ENCODE data around the gene TCEA3.
A peak's percentile ranks its signal among the peaks of the same experiment; 100 is the strongest.

The TCEA3 gene

GRCh38 chr1:23368562-23369334, 55.8 kb downstream of the TCEA3 start:
- Mint-ChIP-seq H3K4me3 (peak overlapping the region; percentile 98), H3K36me3 (ENCODE audit: low read depth) (peaks cover 50% of the 10 kb centered on the region), H3K9me3 (no peaks in the 10 kb centered on the region), H3K4me1 (ENCODE audit: low read depth) (peaks cover 40% of the 10 kb centered on the region), H3K27ac (peak overlapping the region; percentile 95), H3K27me3 (peaks cover 2% of the 10 kb centered on the region)
- intact Hi-C loops (cut with micrococcal nuclease), result loop anchor here (1.0 to 2.0 kb wide), 2 partner anchors 24 to 34 kb away; partner anchors contain the start of gene HNRNPR

GRCh38 chr1:23367791-23368561, 56.6 kb downstream of the TCEA3 start:
- peak overlapping the region; percentile 98 for H3K4me3 Mint-ChIP-seq
- peak overlapping the region; percentile 95 for H3K27ac Mint-ChIP-seq
- peaks cover 57% of the 10 kb centered on the region for H3K36me3 Mint-ChIP-seq (ENCODE audit: low read depth)
- peaks cover 5% of the 10 kb centered on the region for H3K9me3 Mint-ChIP-seq
- H3K27me3 Mint-ChIP-seq, result peaks cover 2% of the 10 kb centered on the region
- intact Hi-C loops (cut with micrococcal nuclease), result loop anchor here (1.0 to 2.0 kb wide), 2 partner anchors 24 to 35 kb away; partner anchors contain the start of gene HNRNPR
- peaks cover 40% of the 10 kb centered on the region for H3K4me1 Mint-ChIP-seq (ENCODE audit: low read depth)

GRCh38 chr1:23367451-23367790, 57.1 kb downstream of the TCEA3 start:
- Mint-ChIP-seq H3K4me3 (peak overlapping the region; percentile 98), H3K27ac (peak overlapping the region; percentile 95), H3K4me1 (ENCODE audit: low read depth) (peaks cover 40% of the 10 kb centered on the region), H3K36me3 (ENCODE audit: low read depth) (peaks cover 63% of the 10 kb centered on the region), H3K27me3 (peaks cover 2% of the 10 kb centered on the region), H3K9me3 (peaks cover 11% of the 10 kb centered on the region)
- intact Hi-C loops (cut with micrococcal nuclease), result no loop called here

- Mint-ChIP-seq H3K4me1 (ENCODE audit: low read depth) (peaks cover 33% of the 10 kb centered on the region), H3K27ac (no peak overlapping the region)
- intact Hi-C loops (cut with micrococcal nuclease), result no loop called here
Measured at GRCh38 chr1:23366598-23366997, 58.0 kb downstream of the TCEA3 start.

GRCh38 chr1:23366146-23366545, 58.4 kb downstream of the TCEA3 start:
- Mint-ChIP-seq H3K36me3 (ENCODE audit: low read depth) (peaks cover 70% of the 10 kb centered on the region), H3K27ac (no peak overlapping the region), H3K9me3 (peaks cover 24% of the 10 kb centered on the region), H3K27me3 (peaks cover 2% of the 10 kb centered on the region), H3K4me1 (ENCODE audit: low read depth) (peaks cover 31% of the 10 kb centered on the region), H3K4me3 (no peak overlapping the region)
- intact Hi-C loops (cut with micrococcal nuclease), result no loop called here

More at GRCh38 chr1:23366598-23366997, 58.0 kb downstream of the TCEA3 start:
- H3K36me3 Mint-ChIP-seq (ENCODE audit: low read depth), result peaks cover 66% of the 10 kb centered on the region
- H3K9me3 Mint-ChIP-seq, result peaks cover 19% of the 10 kb centered on the region
- peaks cover 2% of the 10 kb centered on the region for H3K27me3 Mint-ChIP-seq
- H3K4me3 Mint-ChIP-seq, result no peak overlapping the region

- Mint-ChIP-seq H3K9me3 (peaks cover 50% of the 10 kb centered on the region), H3K4me1 (ENCODE audit: low read depth) (peaks cover 5% of the 10 kb centered on the region), H3K27ac (no peak overlapping the region), H3K4me3 (no peak overlapping the region), H3K36me3 (ENCODE audit: low read depth) (peaks cover 76% of the 10 kb centered on the region), H3K27me3 (no peaks in the 10 kb centered on the region)
- intact Hi-C loops (cut with micrococcal nuclease), result no loop called here
Measured at GRCh38 chr1:23362218-23362713, 62.3 kb downstream of the TCEA3 start.

GRCh38 chr1:23358310-23358875, 66.2 kb downstream of the TCEA3 start:
- no peaks in the 10 kb centered on the region for H3K4me1 Mint-ChIP-seq (ENCODE audit: low read depth)
- peaks cover 49% of the 10 kb centered on the region for H3K9me3 Mint-ChIP-seq
- no peak overlapping the region for H3K4me3 Mint-ChIP-seq
- no peak overlapping the region for H3K27ac Mint-ChIP-seq
- intact Hi-C loops (cut with micrococcal nuclease), result no loop called here
- H3K27me3 Mint-ChIP-seq, result peaks cover 2% of the 10 kb centered on the region
- H3K36me3 Mint-ChIP-seq (ENCODE audit: low read depth), result peaks cover 43% of the 10 kb centered on the region

GRCh38 chr1:23357138-23357908, 67.2 kb downstream of the TCEA3 start:
- intact Hi-C loops (cut with micrococcal nuclease), result no loop called here
- peaks cover 3% of the 10 kb centered on the region for H3K27me3 Mint-ChIP-seq
- peaks cover 38% of the 10 kb centered on the region for H3K9me3 Mint-ChIP-seq
- no peak overlapping the region for H3K27ac Mint-ChIP-seq
- H3K4me1 Mint-ChIP-seq (ENCODE audit: low read depth), result no peaks in the 10 kb centered on the region
- H3K36me3 Mint-ChIP-seq (ENCODE audit: low read depth), result peaks cover 32% of the 10 kb centered on the region
- H3K4me3 Mint-ChIP-seq, result no peak overlapping the region

- H3K4me3 Mint-ChIP-seq, result no peak overlapping the region
- H3K27me3 Mint-ChIP-seq, result peaks cover 3% of the 10 kb centered on the region
- no peak overlapping the region for H3K27ac Mint-ChIP-seq
- peaks cover 25% of the 10 kb centered on the region for H3K36me3 Mint-ChIP-seq (ENCODE audit: low read depth)
- intact Hi-C loops (cut with micrococcal nuclease), result no loop called here
- no peaks in the 10 kb centered on the region for H3K4me1 Mint-ChIP-seq (ENCODE audit: low read depth)
- H3K9me3 Mint-ChIP-seq, result peaks cover 31% of the 10 kb centered on the region
Measured at GRCh38 chr1:23356471-23357137, 67.9 kb downstream of the TCEA3 start.

GRCh38 chr1:23354245-23354644, 70.3 kb downstream of the TCEA3 start:
- peaks cover 1% of the 10 kb centered on the region for H3K36me3 Mint-ChIP-seq (ENCODE audit: low read depth)
- peaks cover 7% of the 10 kb centered on the region for H3K9me3 Mint-ChIP-seq
- peaks cover 3% of the 10 kb centered on the region for H3K27me3 Mint-ChIP-seq
- H3K4me1 Mint-ChIP-seq (ENCODE audit: low read depth), result no peaks in the 10 kb centered on the region
- H3K27ac Mint-ChIP-seq, result no peak overlapping the region
- no peak overlapping the region for H3K4me3 Mint-ChIP-seq
- intact Hi-C loops (cut with micrococcal nuclease), result no loop called here

GRCh38 chr1:23352096-23352695, 72.4 kb downstream of the TCEA3 start:
- Mint-ChIP-seq H3K36me3 (ENCODE audit: low read depth) (no peaks in the 10 kb centered on the region), H3K4me3 (no peak overlapping the region), H3K9me3 (no peaks in the 10 kb centered on the region), H3K27me3 (peaks cover 3% of the 10 kb centered on the region), H3K27ac (no peak overlapping the region), H3K4me1 (ENCODE audit: low read depth) (no peaks in the 10 kb centered on the region)
- intact Hi-C loops (cut with micrococcal nuclease), result no loop called here

- H3K4me3 Mint-ChIP-seq, result no peak overlapping the region
Measured at GRCh38 chr1:23345920-23346319, 78.6 kb downstream of the TCEA3 start.

More at GRCh38 chr1:23345920-23346319, 78.6 kb downstream of the TCEA3 start:
- peaks cover 26% of the 10 kb centered on the region for H3K4me1 Mint-ChIP-seq (ENCODE audit: low read depth)
- no peaks in the 10 kb centered on the region for H3K27me3 Mint-ChIP-seq
- H3K27ac Mint-ChIP-seq, result no peak overlapping the region
- peaks cover 7% of the 10 kb centered on the region for H3K36me3 Mint-ChIP-seq (ENCODE audit: low read depth)
- H3K9me3 Mint-ChIP-seq, result no peaks in the 10 kb centered on the region
- intact Hi-C loops (cut with micrococcal nuclease), result loop anchor here (2.0 kb wide), 1 partner anchor 57 kb away; no protein-coding TSS in a partner anchor
